ENCODE measurements around the gene SGF29. TPM values are rescaled to one million over a fixed set of nuclear protein-coding genes. Genes with fewer than 3 reads are reported as not detected.
A peak's percentile ranks its signal among the peaks of the same experiment; 100 is the strongest.

The SGF29 gene
- total and polyA plus RNA-seq, 2 experiments from 2014 or later, result 10.0 to 17.6 TPM

DNA sequence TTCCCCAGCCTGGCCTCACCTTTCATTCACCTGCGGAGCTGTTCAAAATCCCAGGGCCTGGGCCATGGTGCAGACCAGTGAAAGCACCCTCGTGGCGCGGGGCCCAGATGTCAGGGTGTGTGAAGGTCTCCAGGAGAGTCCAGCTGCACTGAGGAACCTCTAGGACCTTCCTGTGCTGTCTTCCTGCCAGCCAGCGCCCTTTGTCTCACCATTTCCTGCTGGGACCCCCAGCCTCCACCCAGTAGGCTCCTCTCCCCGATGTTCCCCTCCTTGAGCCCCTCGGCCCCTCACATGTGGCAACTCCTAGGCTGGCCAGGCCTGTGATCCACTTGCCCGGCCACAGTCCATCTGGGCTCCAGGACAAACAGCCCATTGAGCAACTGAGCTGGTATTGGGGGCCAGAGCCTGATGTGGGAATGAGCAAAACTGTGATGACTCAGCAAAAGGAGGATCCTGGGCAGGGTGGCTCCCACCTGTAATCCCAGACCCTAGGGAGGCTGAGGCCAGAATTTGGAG is 42.5 kb downstream of the SGF29 start (continued):
- TF ChIP-seq CREB1 (CRISPR knock-in tag; IDR thresholded peaks at IDR 0.05; ENCODE audit: low read depth) (no peak), POLR2AphosphoS5 (IDR thresholded peaks at IDR 0.05; ENCODE audit: low read depth) (no peak), EZH2phosphoT487 (IDR thresholded peaks at IDR 0.05; ENCODE audit: unreplicated experiment) (no peak), STAT1 (IDR thresholded peaks at IDR 0.05; ENCODE audit: unreplicated experiment) (no peak)

GRCh38 chr16:28596840-28597691 is 43.3 kb downstream of the SGF29 start, which contains the start of gene SULT1A2:
Gene SULT1A2 (minus strand): TSS chr16:28597050. CDS start chr16:28595930, 1,120 bp downstream.
- Histone ChIP-seq H3K4me2 (no peak within 1 kb of the TSS), H3K27me3 (ENCODE audit: insufficient read depth) (no peaks in the 10 kb centered on the region), H3K36me3 (ENCODE audit: insufficient read depth) (no peaks in the 10 kb centered on the region), H3K27ac (ENCODE audit: low read depth) (no peak within 1 kb of the TSS), H4K20me1 (replicated peaks; ENCODE audit: insufficient read depth) (no peaks in the 10 kb centered on the region), H3K4me1 (ENCODE audit: insufficient read depth) (peaks cover 4% of the 10 kb centered on the region; the same call in 1 of the 2 replicates), H3K79me2 (replicated peaks; ENCODE audit: insufficient read depth) (no peaks in the 10 kb centered on the region), H3K4me3 (no peak within 1 kb of the TSS), H3K9me2 (ENCODE audit: insufficient read depth) (no peaks in the 10 kb centered on the region; the same call in 1 of the 2 replicates), H3F3A (replicated peaks; ENCODE audit: low read depth) (no peaks in the 10 kb centered on the region), H2AFZ (0 out of 2 replicates have a peak within 1 kb of the TSS, but pooled peaks have one; percentile 78)
- Mint-ChIP-seq H3K9me3 (no peaks in the 10 kb centered on the region), H3K36me3 (ENCODE audit: low read depth) (no peaks in the 10 kb centered on the region), H3K27ac (peak within 1 kb of the TSS; percentile 83; the same call in 1 of the 2 replicates), H3K4me3 (no peak within 1 kb of the TSS), H3K4me1 (peaks cover 21% of the 10 kb centered on the region), H3K27me3 (ENCODE audit: insufficient read depth, low read depth, poor library complexity) (peaks cover 9% of the 10 kb centered on the region)
- DNase-seq (ENCODE audit: low spot score), result peak; percentile 48
- ATAC-seq, result peak; percentile 18
- TF ChIP-seq EZH2 (IDR thresholded peaks at IDR 0.05; ENCODE audit: low read depth, unreplicated experiment), result no peak
- no peak for TF ChIP-seq EZH2phosphoT487 (IDR thresholded peaks at IDR 0.05; ENCODE audit: unreplicated experiment)
- TF ChIP-seq ZNF331 (CRISPR knock-in tag; IDR thresholded peaks at IDR 0.05; ENCODE audit: low read depth), result no peak
- TF ChIP-seq, protein P1, sequence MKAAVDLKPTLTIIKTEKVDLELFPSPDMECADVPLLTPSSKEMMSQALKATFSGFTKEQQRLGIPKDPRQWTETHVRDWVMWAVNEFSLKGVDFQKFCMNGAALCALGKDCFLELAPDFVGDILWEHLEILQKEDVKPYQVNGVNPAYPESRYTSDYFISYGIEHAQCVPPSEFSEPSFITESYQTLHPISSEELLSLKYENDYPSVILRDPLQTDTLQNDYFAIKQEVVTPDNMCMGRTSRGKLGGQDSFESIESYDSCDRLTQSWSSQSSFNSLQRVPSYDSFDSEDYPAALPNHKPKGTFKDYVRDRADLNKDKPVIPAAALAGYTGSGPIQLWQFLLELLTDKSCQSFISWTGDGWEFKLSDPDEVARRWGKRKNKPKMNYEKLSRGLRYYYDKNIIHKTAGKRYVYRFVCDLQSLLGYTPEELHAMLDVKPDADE (IDR thresholded peaks at IDR 0.05), result no peak
- TF ChIP-seq, protein P2, sequence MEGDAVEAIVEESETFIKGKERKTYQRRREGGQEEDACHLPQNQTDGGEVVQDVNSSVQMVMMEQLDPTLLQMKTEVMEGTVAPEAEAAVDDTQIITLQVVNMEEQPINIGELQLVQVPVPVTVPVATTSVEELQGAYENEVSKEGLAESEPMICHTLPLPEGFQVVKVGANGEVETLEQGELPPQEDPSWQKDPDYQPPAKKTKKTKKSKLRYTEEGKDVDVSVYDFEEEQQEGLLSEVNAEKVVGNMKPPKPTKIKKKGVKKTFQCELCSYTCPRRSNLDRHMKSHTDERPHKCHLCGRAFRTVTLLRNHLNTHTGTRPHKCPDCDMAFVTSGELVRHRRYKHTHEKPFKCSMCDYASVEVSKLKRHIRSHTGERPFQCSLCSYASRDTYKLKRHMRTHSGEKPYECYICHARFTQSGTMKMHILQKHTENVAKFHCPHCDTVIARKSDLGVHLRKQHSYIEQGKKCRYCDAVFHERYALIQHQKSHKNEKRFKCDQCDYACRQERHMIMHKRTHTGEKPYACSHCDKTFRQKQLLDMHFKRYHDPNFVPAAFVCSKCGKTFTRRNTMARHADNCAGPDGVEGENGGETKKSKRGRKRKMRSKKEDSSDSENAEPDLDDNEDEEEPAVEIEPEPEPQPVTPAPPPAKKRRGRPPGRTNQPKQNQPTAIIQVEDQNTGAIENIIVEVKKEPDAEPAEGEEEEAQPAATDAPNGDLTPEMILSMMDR (conservative IDR thresholded peaks at IDR 0.05; ENCODE audit: low read depth in 2 of 2), result no peak
- TF ChIP-seq STAT1 (IDR thresholded peaks at IDR 0.05; ENCODE audit: unreplicated experiment), result no peak
- TF ChIP-seq, protein P3, sequence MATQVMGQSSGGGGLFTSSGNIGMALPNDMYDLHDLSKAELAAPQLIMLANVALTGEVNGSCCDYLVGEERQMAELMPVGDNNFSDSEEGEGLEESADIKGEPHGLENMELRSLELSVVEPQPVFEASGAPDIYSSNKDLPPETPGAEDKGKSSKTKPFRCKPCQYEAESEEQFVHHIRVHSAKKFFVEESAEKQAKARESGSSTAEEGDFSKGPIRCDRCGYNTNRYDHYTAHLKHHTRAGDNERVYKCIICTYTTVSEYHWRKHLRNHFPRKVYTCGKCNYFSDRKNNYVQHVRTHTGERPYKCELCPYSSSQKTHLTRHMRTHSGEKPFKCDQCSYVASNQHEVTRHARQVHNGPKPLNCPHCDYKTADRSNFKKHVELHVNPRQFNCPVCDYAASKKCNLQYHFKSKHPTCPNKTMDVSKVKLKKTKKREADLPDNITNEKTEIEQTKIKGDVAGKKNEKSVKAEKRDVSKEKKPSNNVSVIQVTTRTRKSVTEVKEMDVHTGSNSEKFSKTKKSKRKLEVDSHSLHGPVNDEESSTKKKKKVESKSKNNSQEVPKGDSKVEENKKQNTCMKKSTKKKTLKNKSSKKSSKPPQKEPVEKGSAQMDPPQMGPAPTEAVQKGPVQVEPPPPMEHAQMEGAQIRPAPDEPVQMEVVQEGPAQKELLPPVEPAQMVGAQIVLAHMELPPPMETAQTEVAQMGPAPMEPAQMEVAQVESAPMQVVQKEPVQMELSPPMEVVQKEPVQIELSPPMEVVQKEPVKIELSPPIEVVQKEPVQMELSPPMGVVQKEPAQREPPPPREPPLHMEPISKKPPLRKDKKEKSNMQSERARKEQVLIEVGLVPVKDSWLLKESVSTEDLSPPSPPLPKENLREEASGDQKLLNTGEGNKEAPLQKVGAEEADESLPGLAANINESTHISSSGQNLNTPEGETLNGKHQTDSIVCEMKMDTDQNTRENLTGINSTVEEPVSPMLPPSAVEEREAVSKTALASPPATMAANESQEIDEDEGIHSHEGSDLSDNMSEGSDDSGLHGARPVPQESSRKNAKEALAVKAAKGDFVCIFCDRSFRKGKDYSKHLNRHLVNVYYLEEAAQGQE (IDR thresholded peaks at IDR 0.05; ENCODE audit: unreplicated experiment), result no peak
- TF ChIP-seq POLR2AphosphoS5 (IDR thresholded peaks at IDR 0.05; ENCODE audit: low read depth), result no peak
- TF ChIP-seq JUNB (IDR thresholded peaks at IDR 0.05; ENCODE audit: unreplicated experiment), result no peak

All from GM23338 (cell line).